Endothelial cell of umbilical vein (primary cell): ENCODE results near the gene MTFR1L. TPM values are rescaled to one million over a fixed set of nuclear protein-coding genes. Genes with fewer than 3 reads are reported as not detected.

Experiments used
- BruUV-seq: library from RNA; stranded (reverse); fragments of 400-500 nt; replicated peaks from 2 replicates; lab custom pipeline; 2021; lab: Mats Ljungman, UMichigan
- CTCF ChIA-PET: fragments of 300-600, 350-600 bp; sonication (Branson Sonifier 250); formaldehyde crosslinking; loops from one replicate; lab custom pipeline; 2021; ENCODE audit warnings: antibody characterized with exemption, inconsistent platforms; lab: Charles Lee
- POLR2A ChIA-PET: fragments of 300-600, 350-600 bp; sonication (Branson Sonifier 250); formaldehyde crosslinking; loops from one replicate; lab custom pipeline; 2021; ENCODE audit warnings: antibody characterized with exemption, inconsistent platforms; lab: Charles Lee
- DNase-seq: peaks from one replicate; pipeline ENCODE4 v3.0.0-alpha.2; 2011; ENCODE audit warnings: low read depth, low spot score
- FAIRE-seq: peaks from 2 replicates; lab custom pipeline; 2011; peaks lifted over from hg19 to GRCh38; lab: Jason Lieb, UNC
- H2AFZ ChIP-seq: 2 replicates; pipeline ENCODE4 v1.6.0; 2012; ENCODE audit warnings: low read depth, low read length, control low read depth, inconsistent platforms
- H3K27ac ChIP-seq: 2 replicates; pipeline ENCODE4 v1.5.1; 2011; ENCODE audit warnings: low read depth, mild to moderate bottlenecking, control low read depth, low read length, moderate library complexity; ENCODE audit not compliant: insufficient read depth
- H3K27me3 ChIP-seq, 2 experiments: 2 replicates each; pipeline versions ENCODE4 v1.6.0 to v1.6.1; 2011; ENCODE audit warnings: low read length in 2 of 2, mixed read lengths in 1 of 2; ENCODE audit not compliant: control insufficient read depth in 2 of 2, insufficient read depth in 2 of 2
- H3K36me3 ChIP-seq, 2 experiments: 2 replicates in 1 of 2; 3 replicates in 1 of 2; pipeline ENCODE4 v1.5.1; 2011; ENCODE audit warnings: low read length in 2 of 2, mild to moderate bottlenecking in 1 of 2, moderate library complexity in 1 of 2; ENCODE audit not compliant: control insufficient read depth in 2 of 2, insufficient read depth in 2 of 2; ENCODE audit errors: extremely low read depth in 1 of 2
- H3K4me1 ChIP-seq: 3 replicates; pipeline ENCODE4 v1.5.1; 2011; ENCODE audit warnings: mild to moderate bottlenecking, low read length; ENCODE audit not compliant: control insufficient read depth, insufficient read depth; ENCODE audit errors: extremely low read depth
- H3K4me2 ChIP-seq: 2 replicates; pipeline ENCODE4 v1.6.1; 2011; ENCODE audit warnings: low read length, control low read depth, mixed read lengths; ENCODE audit not compliant: insufficient read depth
- H3K4me3 ChIP-seq, 3 experiments: fragments of 200-600 bp in 1 of 3; sonication (generic), shearing (Covaris generic) in 1 of 3; replicated peaks in 1 of 3; 2 replicates each; pipeline ENCODE4 v1.5.1; 2011 to 2016; ENCODE audit warnings: control low read depth in 3 of 3, low read length in 3 of 3, mild to moderate bottlenecking in 2 of 3, inconsistent platforms in 1 of 3, low read depth in 1 of 3, moderate library complexity in 1 of 3; ENCODE audit not compliant: insufficient read depth in 1 of 3
- H3K79me2 ChIP-seq: 2 replicates; pipeline ENCODE4 v1.6.0; 2012; ENCODE audit warnings: low read length, inconsistent platforms; ENCODE audit not compliant: control insufficient read depth, insufficient read depth
- H3K9ac ChIP-seq: replicated peaks from 2 replicates; pipeline ENCODE3; 2011; ENCODE audit warnings: low read length, control low read depth; ENCODE audit not compliant: insufficient read depth; ENCODE audit errors: extremely low read depth
- H3K9me1 ChIP-seq: replicated peaks from 3 replicates; pipeline ENCODE4 v1.6.0; 2011; ENCODE audit warnings: mild to moderate bottlenecking, low read length; ENCODE audit not compliant: control insufficient read depth, insufficient read depth; ENCODE audit errors: extremely low read depth
- H3K9me3 ChIP-seq: replicated peaks from 2 replicates; pipeline ENCODE4 v1.5.1; 2012; ENCODE audit warnings: low read length, inconsistent platforms; ENCODE audit not compliant: control insufficient read depth, insufficient read depth
- H4K20me1 ChIP-seq: replicated peaks from 2 replicates; pipeline ENCODE3; 2011; ENCODE audit warnings: mild to moderate bottlenecking, low read length; ENCODE audit not compliant: control insufficient read depth, insufficient read depth; ENCODE audit errors: extremely low read depth
- EZH2 ChIP-seq: IDR thresholded peaks from 2 replicates; pipeline ENCODE4 v1.6.1; 2012; ENCODE audit warnings: borderline replicate concordance, low read depth, mild to moderate bottlenecking, moderate library complexity, low read length, inconsistent platforms; ENCODE audit not compliant: severe bottlenecking
- FOS ChIP-seq: IDR thresholded peaks from 2 replicates; pipeline ENCODE4 v1.6.1; 2011; ENCODE audit warnings: mild to moderate bottlenecking, low read length, moderate library complexity, borderline replicate concordance; ENCODE audit not compliant: insufficient read depth
- GATA2 ChIP-seq: IDR thresholded peaks from 2 replicates; pipeline ENCODE4 v1.7.0; 2011; ENCODE audit warnings: low read depth, mild to moderate bottlenecking, moderate library complexity, mixed read lengths, low read length; ENCODE audit not compliant: insufficient read length, insufficient read depth
- JUN ChIP-seq: IDR thresholded peaks from 2 replicates; pipeline ENCODE4 v1.6.1; 2011; ENCODE audit warnings: borderline replicate concordance, low read depth; ENCODE audit not compliant: insufficient read length, insufficient read depth
- MYC ChIP-seq: IDR thresholded peaks from one replicate; pipeline ENCODE4 v1.6.1; 2011; ENCODE audit warnings: mild to moderate bottlenecking, low read depth, low read length
- POLR2A ChIP-seq: IDR thresholded peaks from 2 replicates; pipeline ENCODE4 v1.6.1; 2012; ENCODE audit warnings: low read depth, mild to moderate bottlenecking, control low read depth, low read length
- POLR2AphosphoS5 ChIP-seq: IDR thresholded peaks from 2 replicates; pipeline ENCODE4 v1.6.1; 2012; ENCODE audit warnings: low read depth, mild to moderate bottlenecking, control low read depth, low read length, moderate library complexity; ENCODE audit not compliant: insufficient read depth
- dilution Hi-C: fragments of 300-500 bp; cut with MboI; formaldehyde crosslinking; loops from one replicate; pipeline ENCODE4 v1.15.0; 2019; ENCODE audit warnings: low sequenced_read_pairs; ENCODE audit not compliant: extremely low pct_ligation_motif_present
- intact Hi-C: fragments of 100-400 bp; cut with micrococcal nuclease; formaldehyde crosslinking; loops from one replicate; pipeline ENCODE4 v1.10.0; 2022
- polyA plus RNA-seq, 4 experiments: library from polyadenylated mRNA; depleted of rRNA in 3 of 4; stranded (reverse) in 3 of 4; unstranded in 1 of 4; fragments of >200 nt; gene quantifications; 2 replicates each; pipeline versions ENCODE4 v1.2.1 to v1.2.3, GENCODE V29; 2011 to 2012; ENCODE audit warnings: missing spikeins in 1 of 4
- total RNA-seq: library from RNA; stranded (reverse); gene quantifications from 2 replicates; pipeline ENCODE4 v1.2.3, GENCODE V29; 2021
- TF ChIP-seq, protein P1 (sequence below): IDR thresholded peaks from 2 replicates; pipeline ENCODE4 v1.6.1; 2011; ENCODE audit not compliant: insufficient read depth, insufficient read length
- TF ChIP-seq, protein P2 (sequence below), 2 donors: IDR thresholded peaks; 1 replicate in 1 of 2; 2 replicates in 1 of 2; pipeline ENCODE4 v1.5.1; 2011; ENCODE audit warnings: low read length in 2 of 2, mild to moderate bottlenecking in 2 of 2, moderate library complexity in 2 of 2, control low read depth in 1 of 2, inconsistent platforms in 1 of 2, low read depth in 1 of 2; ENCODE audit not compliant: insufficient read depth in 1 of 2; ENCODE audit errors: extremely low read depth in 1 of 2

MTFR1L gene
- total and polyA plus RNA-seq, 2 donors (not counting 3 experiments of a cell fraction or from before 2014, with no cell fraction given), result 34.8 to 45.5 TPM

DNA sequence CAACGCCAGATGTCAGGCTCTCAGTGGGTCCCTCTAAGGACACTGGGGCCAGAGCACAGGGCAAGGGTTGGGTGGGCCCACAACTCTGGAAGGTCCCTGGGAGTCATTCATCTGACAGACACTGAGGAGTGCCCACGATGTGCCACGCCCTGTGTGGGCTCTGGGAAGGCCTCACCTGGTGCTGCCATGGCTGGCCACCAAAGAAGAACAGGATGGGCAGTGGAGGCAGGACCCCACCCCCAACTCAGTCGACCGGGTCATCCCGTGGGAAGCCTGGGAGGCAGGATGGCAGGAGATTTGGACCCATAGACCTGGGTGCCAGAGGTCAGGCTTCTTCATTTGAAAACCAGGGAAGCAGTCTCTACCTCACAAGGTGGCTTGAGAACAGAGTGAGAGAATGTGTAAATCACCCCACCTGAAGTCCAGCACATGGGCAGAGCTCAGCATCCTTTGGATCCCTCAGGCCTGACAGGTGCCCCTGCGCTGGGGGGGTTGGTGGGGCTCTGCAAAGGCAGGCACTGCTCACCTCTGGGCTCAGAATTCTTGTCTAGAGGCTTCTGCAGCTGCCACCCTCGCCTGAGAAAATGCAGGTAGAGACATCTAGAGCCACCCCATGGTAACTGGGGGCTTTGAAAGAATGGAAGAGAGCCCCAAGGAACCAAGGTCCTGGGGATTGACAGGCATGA is 20.9 kb upstream of the MTFR1L start:
- no peak overlapping the region for H3K27ac ChIP-seq
- dilution Hi-C loops, result no loop called here
- FAIRE-seq, result no peak
- BruUV-seq, result no TSS peak
- CTCF ChIA-PET, result interaction anchor here (0.6 to 7.4 kb wide), 6 partner anchors 11 to 190 kb away, joined by 3 to 80 read pairs (median 4); no protein-coding TSS in a partner anchor
- no peaks in the 10 kb centered on the region for H3K36me3 ChIP-seq
- H3K79me2 ChIP-seq, result peaks cover 20% of the 10 kb centered on the region
- no peak overlapping the region for H3K4me3 ChIP-seq
- H3K9me3 ChIP-seq, result no peaks in the 10 kb centered on the region
- H3K4me1 ChIP-seq, result peaks cover 17% of the 10 kb centered on the region
- H2AFZ ChIP-seq, result no peak overlapping the region
- H4K20me1 ChIP-seq, result no peaks in the 10 kb centered on the region
- TF ChIP-seq, protein P1, sequence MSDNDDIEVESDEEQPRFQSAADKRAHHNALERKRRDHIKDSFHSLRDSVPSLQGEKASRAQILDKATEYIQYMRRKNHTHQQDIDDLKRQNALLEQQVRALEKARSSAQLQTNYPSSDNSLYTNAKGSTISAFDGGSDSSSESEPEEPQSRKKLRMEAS, result no peak
- TF ChIP-seq POLR2AphosphoS5, result no peak
- H3K9ac ChIP-seq, result no peak overlapping the region
- POLR2A ChIA-PET, result no interaction called here
- intact Hi-C loops, result loop anchor here (1.0 to 5.0 kb wide), 2 partner anchors 183 to 257 kb away; partner anchors contain the start of genes LDLRAP1 and MAN1C1
- peaks cover 0 to 1% of the 10 kb centered on the region in 2 experiments for H3K27me3 ChIP-seq
- DNase-seq, result no peak
- H3K9me1 ChIP-seq, result no peaks in the 10 kb centered on the region
- H3K4me2 ChIP-seq, result no peak overlapping the region

DNA sequence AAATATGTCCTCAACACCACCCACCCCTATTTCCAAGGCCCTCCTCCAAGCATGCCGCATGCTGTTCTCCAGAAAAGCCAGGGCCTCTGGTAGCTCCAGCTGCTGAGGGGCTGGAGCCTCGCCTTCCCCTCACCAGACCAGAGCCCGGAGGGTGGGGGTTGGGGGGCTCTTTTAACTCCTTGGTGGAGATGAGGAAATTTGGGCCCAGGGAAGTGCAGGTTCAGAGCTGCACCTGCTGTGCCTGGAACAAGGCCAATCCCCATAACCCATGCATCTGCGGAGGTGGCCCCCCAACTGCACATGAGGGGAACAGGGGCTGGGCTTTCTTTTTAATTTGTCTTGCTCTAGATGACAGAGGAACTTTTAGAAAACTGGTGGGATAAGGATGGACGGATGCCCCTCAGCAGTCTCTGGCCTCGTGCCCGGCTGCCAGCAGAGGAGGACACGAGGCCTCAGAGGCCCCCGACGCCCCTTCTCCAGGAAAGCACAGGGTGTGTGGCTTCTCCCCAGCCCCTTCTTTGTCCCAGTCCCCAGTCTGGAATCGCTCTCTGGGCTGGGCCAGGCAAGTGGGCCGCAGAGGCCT is 20.3 kb upstream of the MTFR1L start:
- Histone ChIP-seq H3K9ac (peak overlapping the region; percentile 53), H3K9me3 (no peaks in the 10 kb centered on the region), H3K4me2 (peak overlapping the region; percentile 27), H3K9me1 (no peaks in the 10 kb centered on the region), H3K36me3 (no peaks in the 10 kb centered on the region), H3K79me2 (peaks cover 20% of the 10 kb centered on the region), H2AFZ (peak overlapping the region; percentile 80), H3K27ac (peak overlapping the region; percentile 30), H3K4me1 (peaks cover 22% of the 10 kb centered on the region), H3K27me3 (peaks cover 0 to 1% of the 10 kb centered on the region in 2 experiments), H4K20me1 (no peaks in the 10 kb centered on the region), H3K4me3 (peak overlapping the region in 1 of 3 experiments; percentile 23)
- no peak for DNase-seq
- no TSS peak for BruUV-seq
- FAIRE-seq, result no peak
- ChIA-PET CTCF (interaction anchor here (0.8 to 3.1 kb wide), 5 partner anchors 10 to 226 kb away, joined by 3 to 15 read pairs (median 3); no protein-coding TSS in a partner anchor), POLR2A (no interaction called here)
- dilution Hi-C loops (no loop called here), intact Hi-C loops (loop anchor here (5.0 kb wide), 1 partner anchor 257 kb away; the partner anchor contains the start of gene LDLRAP1)
- TF ChIP-seq, protein P2, sequence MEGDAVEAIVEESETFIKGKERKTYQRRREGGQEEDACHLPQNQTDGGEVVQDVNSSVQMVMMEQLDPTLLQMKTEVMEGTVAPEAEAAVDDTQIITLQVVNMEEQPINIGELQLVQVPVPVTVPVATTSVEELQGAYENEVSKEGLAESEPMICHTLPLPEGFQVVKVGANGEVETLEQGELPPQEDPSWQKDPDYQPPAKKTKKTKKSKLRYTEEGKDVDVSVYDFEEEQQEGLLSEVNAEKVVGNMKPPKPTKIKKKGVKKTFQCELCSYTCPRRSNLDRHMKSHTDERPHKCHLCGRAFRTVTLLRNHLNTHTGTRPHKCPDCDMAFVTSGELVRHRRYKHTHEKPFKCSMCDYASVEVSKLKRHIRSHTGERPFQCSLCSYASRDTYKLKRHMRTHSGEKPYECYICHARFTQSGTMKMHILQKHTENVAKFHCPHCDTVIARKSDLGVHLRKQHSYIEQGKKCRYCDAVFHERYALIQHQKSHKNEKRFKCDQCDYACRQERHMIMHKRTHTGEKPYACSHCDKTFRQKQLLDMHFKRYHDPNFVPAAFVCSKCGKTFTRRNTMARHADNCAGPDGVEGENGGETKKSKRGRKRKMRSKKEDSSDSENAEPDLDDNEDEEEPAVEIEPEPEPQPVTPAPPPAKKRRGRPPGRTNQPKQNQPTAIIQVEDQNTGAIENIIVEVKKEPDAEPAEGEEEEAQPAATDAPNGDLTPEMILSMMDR (IDR thresholded peaks at IDR 0.05; ENCODE audit: extremely low read depth in 1 of 2, insufficient read depth in 1 of 2, low read depth in 1 of 2, low read length in 2 of 2), result no peak
- TF ChIP-seq MYC, result no peak
- TF ChIP-seq JUN, result no peak
- no peak for TF ChIP-seq POLR2A
- TF ChIP-seq FOS, result no peak
- TF ChIP-seq EZH2, result no peak
- TF ChIP-seq, protein P1, result no peak
- TF ChIP-seq GATA2, result no peak
- no peak for TF ChIP-seq POLR2AphosphoS5
